Loucy (cell line): ENCODE data around the gene DYRK2.

Experiments used
- H2AFZ ChIP-seq: fragments of 200-600 bp; sonication (generic); 2 replicates; pipeline ENCODE4 v1.6.0; 2016; ENCODE audit warnings: antibody characterized with exemption, mild to moderate bottlenecking, low read length, moderate library complexity
- H3F3A ChIP-seq: fragments of 200-600 bp; 2 replicates; pipeline ENCODE4 v1.6.0; 2016; ENCODE audit warnings: antibody characterized with exemption, low read depth, mild to moderate bottlenecking
- H3K27me3 ChIP-seq: fragments of 200-600 bp; sonication (generic); 2 replicates; pipeline ENCODE4 v1.6.1; 2014; ENCODE audit warnings: low read length, mild to moderate bottlenecking; ENCODE audit not compliant: insufficient read depth, poor library complexity, severe bottlenecking
- H3K36me3 ChIP-seq: fragments of 200-600 bp; sonication (generic); 2 replicates; pipeline ENCODE4 v1.6.1; 2016; ENCODE audit warnings: low read length; ENCODE audit not compliant: insufficient read depth
- H3K4me1 ChIP-seq: fragments of 200-600 bp; sonication (generic); 2 replicates; pipeline ENCODE4 v1.5.1; 2014; ENCODE audit warnings: low read length, mild to moderate bottlenecking; ENCODE audit not compliant: insufficient read depth, poor library complexity, severe bottlenecking
- H3K4me2 ChIP-seq: fragments of 200-600 bp; sonication (generic); 2 replicates; pipeline ENCODE4 v1.6.0; 2014; ENCODE audit warnings: antibody characterized with exemption, low read length, low read depth, mild to moderate bottlenecking; ENCODE audit not compliant: poor library complexity, severe bottlenecking
- H3K4me3 ChIP-seq: fragments of 200-600 bp; sonication (generic); 2 replicates; pipeline ENCODE4 v1.5.1; 2014; ENCODE audit warnings: low read length, mild to moderate bottlenecking, mixed read lengths; ENCODE audit not compliant: poor library complexity, severe bottlenecking
- H3K79me2 ChIP-seq: fragments of 200-600 bp; sonication (generic); 2 replicates; pipeline ENCODE4 v1.6.1; 2014; ENCODE audit warnings: low read length; ENCODE audit not compliant: insufficient read depth
- H3K9ac ChIP-seq: fragments of 200-600 bp; sonication (generic); 2 replicates; pipeline ENCODE4 v1.6.0; 2014; ENCODE audit warnings: mild to moderate bottlenecking, low read depth, low read length, moderate library complexity; ENCODE audit not compliant: poor library complexity, severe bottlenecking
- H3K9me2 ChIP-seq: fragments of 200-600 bp; sonication (generic); replicated peaks from 2 replicates; pipeline ENCODE4 v1.6.1; 2016; ENCODE audit warnings: low read depth, low read length, mixed read lengths
- H3K9me3 ChIP-seq: fragments of 200-600 bp; sonication (generic); 2 replicates; pipeline ENCODE4 v1.6.1; 2014; ENCODE audit warnings: mild to moderate bottlenecking, antibody characterized with exemption, low read length, low read depth; ENCODE audit not compliant: insufficient read depth
- H4K20me1 ChIP-seq: fragments of 200-600 bp; sonication (generic); 2 replicates; pipeline ENCODE4 v1.6.0; 2014; ENCODE audit warnings: antibody characterized with exemption, low read length, mild to moderate bottlenecking; ENCODE audit not compliant: insufficient read depth, poor library complexity, severe bottlenecking
- CTCF ChIP-seq: fragments of 200-600 bp; sonication (generic); conservative IDR thresholded peaks from 2 replicates; pipeline ENCODE4 v1.5.1; 2014; ENCODE audit warnings: mild to moderate bottlenecking, antibody characterized with exemption, low read length
- EZH2phosphoT487 ChIP-seq: fragments of 200-600 bp; IDR thresholded peaks from 2 replicates; pipeline ENCODE4 v1.6.1; 2018; ENCODE audit warnings: antibody characterized with exemption, mild to moderate bottlenecking, moderate library complexity, borderline replicate concordance

The DYRK2 gene

GRCh38 chr12:67638694-67639093, 9.9 kb upstream of the DYRK2 start:
- no peak overlapping the region for H3K9ac ChIP-seq
- H3F3A ChIP-seq = no peaks in the 10 kb centered on the region
- H3K9me2 ChIP-seq = no peaks in the 10 kb centered on the region
- no peaks in the 10 kb centered on the region for H3K27me3 ChIP-seq
- H3K4me1 ChIP-seq = no peaks in the 10 kb centered on the region
- H3K36me3 ChIP-seq = no peaks in the 10 kb centered on the region
- TF ChIP-seq CTCF (no peak), EZH2phosphoT487 (no peak)
- H3K4me2 ChIP-seq = no peak overlapping the region
- no peaks in the 10 kb centered on the region for H3K79me2 ChIP-seq
- no peaks in the 10 kb centered on the region for H3K9me3 ChIP-seq
- H4K20me1 ChIP-seq = no peaks in the 10 kb centered on the region
- H2AFZ ChIP-seq = no peak overlapping the region
- no peak overlapping the region for H3K4me3 ChIP-seq

- Histone ChIP-seq H4K20me1 (no peaks in the 10 kb centered on the region), H3K27me3 (no peaks in the 10 kb centered on the region), H3K9me2 (no peaks in the 10 kb centered on the region), H3K4me2 (no peak overlapping the region), H3K79me2 (no peaks in the 10 kb centered on the region), H3K9me3 (no peaks in the 10 kb centered on the region), H3K36me3 (no peaks in the 10 kb centered on the region), H3K4me1 (no peaks in the 10 kb centered on the region), H3K4me3 (no peak overlapping the region), H3F3A (no peaks in the 10 kb centered on the region), H2AFZ (no peak overlapping the region), H3K9ac (no peak overlapping the region)
- no peak for TF ChIP-seq EZH2phosphoT487
- no peak for TF ChIP-seq CTCF
Measured at GRCh38 chr12:67640863-67641262, 7.7 kb upstream of the DYRK2 start.

- peaks cover 5% of the 10 kb centered on the region for H3K4me1 ChIP-seq
- no peaks in the 10 kb centered on the region for H3K36me3 ChIP-seq
- H3K27me3 ChIP-seq = no peaks in the 10 kb centered on the region
- peaks cover 1% of the 10 kb centered on the region for H4K20me1 ChIP-seq
- H3K4me3 ChIP-seq = no peak overlapping the region
- no peak overlapping the region for H3K9ac ChIP-seq
- H3F3A ChIP-seq = 0 out of 2 replicates have a peak, but pooled peaks cover 3% of the 10 kb centered on the region
- TF ChIP-seq CTCF (no peak), EZH2phosphoT487 (no peak)
- H3K9me2 ChIP-seq = no peaks in the 10 kb centered on the region
- H3K79me2 ChIP-seq = peaks cover 13% of the 10 kb centered on the region
- H3K9me3 ChIP-seq = no peaks in the 10 kb centered on the region
- H2AFZ ChIP-seq = no peak overlapping the region
- no peak overlapping the region for H3K4me2 ChIP-seq
Measured at GRCh38 chr12:67645126-67645525, 3.4 kb upstream of the DYRK2 start.
